GM19043 (cell line): ENCODE data around the gene MAMDC4.
A peak's percentile ranks its signal among the peaks of the same experiment; 100 is the strongest.
"Not testable (repeated sequence)": the region's sequence is repeated elsewhere in the genome, so short reads cannot be mapped to it uniquely, and the experiment has no call there.

Experiments used
- ATAC-seq: cut with Tn5 transposase; IDR thresholded peaks from one replicate; pipeline ENCODE4 v1.9.1; 2021; ENCODE audit warnings: low read depth; ENCODE audit not compliant: unreplicated experiment

Gene MAMDC4

DNA sequence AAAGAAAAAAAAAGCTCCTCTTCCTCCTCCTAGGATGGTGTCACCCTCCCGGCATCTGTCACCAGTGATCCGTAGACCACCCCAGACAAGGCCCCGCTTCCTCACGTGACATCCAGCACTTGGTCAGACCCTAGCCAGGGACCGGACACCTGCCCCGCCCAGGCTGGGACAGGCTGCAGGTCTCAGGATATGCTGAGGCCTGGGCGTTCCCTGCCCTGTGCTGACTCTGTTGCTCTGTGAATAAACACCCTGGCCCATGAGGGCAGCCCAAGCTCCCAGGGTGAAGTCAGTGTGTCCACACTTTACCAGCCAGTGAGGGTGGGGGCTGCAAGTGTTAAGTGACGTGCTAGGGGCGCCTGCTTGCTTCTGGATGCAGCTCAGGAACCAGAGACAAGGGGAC, 8.4 kb downstream of the MAMDC4 start:
- no peak for ATAC-seq

DNA sequence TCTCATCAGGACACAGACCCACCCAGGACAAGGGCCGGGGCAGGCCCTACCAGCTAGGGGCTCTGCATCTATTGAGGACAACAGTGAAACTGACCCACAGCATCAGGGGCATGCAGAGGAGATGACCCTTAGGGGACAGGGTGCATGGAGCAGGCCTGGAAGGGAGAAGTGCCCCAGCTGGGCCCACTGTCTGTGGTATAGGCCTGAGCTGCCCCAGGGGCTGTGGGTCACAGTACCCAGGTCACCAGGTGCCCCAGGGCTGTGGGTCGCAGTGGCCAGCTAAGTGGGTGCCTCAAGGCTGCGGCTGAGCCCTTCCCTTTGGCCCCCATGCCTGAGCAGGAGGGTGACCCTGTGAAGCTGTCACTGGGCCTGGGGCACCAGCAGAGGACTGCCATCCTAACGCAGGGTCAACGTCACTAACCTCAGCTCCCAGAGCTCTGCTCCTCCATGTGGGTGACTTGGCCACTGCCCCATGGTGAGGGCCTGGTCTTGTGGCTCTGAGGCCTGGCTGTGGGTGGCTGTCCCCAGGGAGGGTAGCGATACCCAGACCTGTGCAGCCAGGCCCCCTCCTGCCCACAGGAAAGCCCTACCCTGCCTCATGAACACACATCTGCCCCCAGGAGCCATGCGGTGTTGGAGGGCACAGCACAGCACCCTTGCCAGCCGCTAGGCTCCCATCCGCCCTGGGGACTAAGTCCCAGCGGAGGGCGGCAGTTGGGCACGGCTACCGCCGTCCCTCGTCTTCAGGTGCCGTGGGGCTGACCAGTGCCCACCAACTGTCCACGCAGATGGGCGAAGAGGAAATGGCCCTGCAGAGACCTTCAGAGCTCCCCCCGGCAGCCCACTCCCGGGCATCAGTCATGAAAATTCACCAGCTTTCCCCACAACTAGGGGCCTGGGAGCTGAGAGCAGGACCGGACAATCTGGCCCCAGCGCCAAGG, 9.1 kb downstream of the MAMDC4 start:
- ATAC-seq, result no peak

- ATAC-seq, result no peak
Observed at GRCh38 chr9:136861874-136862457, 9.8 kb downstream of the MAMDC4 start.

DNA sequence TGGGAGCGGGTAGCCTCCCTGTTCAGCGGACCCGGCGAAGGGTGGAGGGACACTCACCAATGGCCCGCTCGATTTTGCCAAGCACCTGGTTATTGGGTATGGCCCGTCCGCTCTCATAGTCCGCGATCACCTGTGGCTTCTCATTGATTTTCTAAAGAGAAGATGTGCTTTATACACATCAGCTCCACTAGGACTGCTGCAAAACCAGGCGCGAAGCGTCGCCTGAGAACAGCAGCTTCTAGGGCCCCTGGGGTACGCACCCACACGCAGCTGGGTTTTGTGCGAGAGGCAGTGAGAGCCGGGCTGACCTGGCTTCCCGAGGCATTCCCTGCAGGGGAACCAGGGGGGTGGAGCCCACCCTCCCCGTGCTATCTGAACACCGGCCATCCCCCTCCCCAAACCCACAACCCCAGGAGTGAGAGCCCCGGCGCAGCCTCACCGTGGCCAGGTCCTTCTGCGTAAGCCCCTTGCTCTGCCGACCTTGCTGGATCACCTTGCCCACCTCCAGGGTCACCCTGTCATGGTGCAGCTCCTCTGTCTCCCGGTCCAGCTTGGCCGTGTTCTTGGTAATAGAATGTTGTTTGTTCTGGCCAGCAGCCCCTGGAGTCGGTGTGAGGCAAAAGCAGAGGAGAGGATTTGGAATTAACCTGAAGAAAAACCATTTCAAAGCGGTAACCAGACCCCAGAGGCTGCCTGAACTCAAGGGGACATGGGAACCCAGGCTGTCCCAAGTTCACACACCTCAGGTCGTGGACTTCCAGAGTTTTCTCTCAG, 10.9 kb downstream of the MAMDC4 start:
- ATAC-seq, result no peak

- ATAC-seq, result no peak
Observed at GRCh38 chr9:136863623-136864273, 11.6 kb downstream of the MAMDC4 start.

- ATAC-seq, result no peak
Observed at GRCh38 chr9:136865041-136865767, 13.1 kb downstream of the MAMDC4 start.

DNA sequence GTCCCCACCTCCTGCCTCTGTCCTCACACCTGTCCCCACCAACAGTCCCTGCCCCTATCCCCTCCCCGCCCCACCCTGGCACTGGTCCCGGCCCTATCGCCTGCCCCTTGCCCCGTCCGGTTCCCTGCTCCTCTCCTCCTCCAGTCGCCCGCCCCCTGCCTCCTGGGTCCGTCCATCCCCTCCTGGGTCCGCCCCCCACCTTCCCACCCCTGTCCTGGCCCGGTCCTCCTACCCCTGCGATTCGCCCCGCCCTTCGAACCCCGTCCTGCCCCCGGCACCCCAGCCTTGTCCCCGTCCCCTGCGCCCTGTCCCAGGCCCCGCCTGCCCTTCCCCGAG, 13.6 kb downstream of the MAMDC4 start:
- ATAC-seq, result peak; percentile 16

GRCh38 chr9:136866898-136867421, 14.8 kb downstream of the MAMDC4 start:
- not testable (repeated sequence) for ATAC-seq

DNA sequence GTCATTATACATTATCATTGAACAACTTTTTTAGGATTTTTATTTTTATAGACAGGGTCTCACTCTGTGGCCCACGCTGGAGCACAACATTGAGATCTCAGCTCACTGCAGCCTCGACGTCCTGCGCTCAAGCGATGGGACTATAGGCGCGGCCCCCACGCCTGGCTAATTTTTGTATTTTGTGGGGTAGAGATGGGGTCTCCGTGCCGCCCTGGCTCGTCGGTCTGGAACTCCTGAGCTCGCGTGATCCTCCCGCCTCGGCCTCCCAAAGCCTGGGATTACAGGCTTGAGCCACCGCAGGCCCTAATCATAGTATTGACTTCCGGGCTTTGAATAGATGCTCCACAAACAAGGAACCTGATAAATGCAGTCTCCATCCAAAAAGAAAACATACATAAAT, 15.3 kb downstream of the MAMDC4 start:
- no peak for ATAC-seq

- ATAC-seq, result no peak
Observed at GRCh38 chr9:136867917-136868316, 15.8 kb downstream of the MAMDC4 start.

GRCh38 chr9:136868644-136869043, 16.5 kb downstream of the MAMDC4 start:
- ATAC-seq, result no peak

- not testable (repeated sequence) for ATAC-seq
Observed at GRCh38 chr9:136869611-136870010, 17.5 kb downstream of the MAMDC4 start.

GRCh38 chr9:136875155-136875554, 23.0 kb downstream of the MAMDC4 start:
- no peak for ATAC-seq

- no peak for ATAC-seq
Observed at GRCh38 chr9:136876476-136876875, 24.3 kb downstream of the MAMDC4 start.

DNA sequence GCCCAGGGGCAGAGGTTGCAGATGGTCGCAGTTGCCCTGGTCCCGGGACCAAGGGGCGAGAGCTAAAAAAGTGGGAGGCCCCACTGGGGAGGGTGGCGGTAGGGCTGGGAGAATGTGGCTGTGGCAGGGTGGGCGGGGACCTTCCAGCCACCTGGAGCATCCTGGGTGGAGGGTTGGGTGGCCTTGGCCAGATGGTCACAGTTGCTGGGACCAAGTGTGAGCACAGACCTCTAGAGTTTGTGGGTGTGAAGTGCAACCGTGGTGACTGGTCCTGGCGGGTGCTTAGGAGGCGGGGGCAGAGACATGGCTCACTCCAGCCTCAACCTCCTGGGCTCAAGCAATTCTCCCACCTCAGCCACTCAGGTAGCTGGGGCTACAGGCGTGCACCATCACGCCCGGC, 28.5 kb downstream of the MAMDC4 start:
- ATAC-seq, result no peak

DNA sequence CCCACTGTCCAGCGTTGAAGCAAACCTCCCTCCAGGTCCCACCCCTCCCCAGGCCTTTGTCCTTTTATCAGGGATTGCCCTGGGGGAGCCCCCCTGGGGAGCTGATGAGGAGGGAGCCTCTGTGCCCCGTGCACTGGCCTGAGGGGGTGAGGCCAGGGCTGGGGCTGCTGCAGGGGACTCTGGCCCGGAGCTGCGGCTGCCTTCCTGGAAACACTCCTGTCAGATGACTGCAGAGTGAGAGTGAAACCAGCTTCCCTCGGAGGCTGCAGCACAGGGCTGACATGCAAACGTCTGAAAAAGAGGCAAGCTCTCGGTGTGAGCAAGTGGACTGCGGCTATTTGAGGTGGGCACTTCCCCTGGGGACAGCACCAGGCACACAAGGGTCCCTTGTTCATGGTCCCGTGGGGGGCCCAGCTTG, 29.6 kb downstream of the MAMDC4 start:
- no peak for ATAC-seq

GRCh38 chr9:136882109-136882946, 30.2 kb downstream of the MAMDC4 start:
- no peak for ATAC-seq

GRCh38 chr9:136882947-136883283, 30.8 kb downstream of the MAMDC4 start:
- ATAC-seq, result not testable (repeated sequence)

- ATAC-seq, result not testable (repeated sequence)
Observed at GRCh38 chr9:136883670-136884069, 31.5 kb downstream of the MAMDC4 start.
